Osteocyte (in vitro differentiated cells): Measurements from ENCODE around the gene SRRM1. TPM values are rescaled to one million over a fixed set of nuclear protein-coding genes. Genes with fewer than 3 reads are reported as not detected.

Experiments
- DNase-seq: peaks from one replicate; pipeline ENCODE4 v3.0.0; 2021; ENCODE audit warnings: mixed read lengths; ENCODE audit not compliant: unreplicated experiment; ENCODE audit errors: extremely low spot score
- H3K27ac Mint-ChIP-seq: one replicate; pipeline ENCODE4 v1.8.0; 2021; ENCODE audit warnings: mild to moderate bottlenecking, mixed read lengths; ENCODE audit not compliant: unreplicated experiment
- H3K27me3 Mint-ChIP-seq: one replicate; pipeline ENCODE4 v1.8.0; 2021; ENCODE audit warnings: mixed read lengths; ENCODE audit not compliant: unreplicated experiment
- H3K36me3 Mint-ChIP-seq: one replicate; pipeline ENCODE4 v1.8.0; 2021; ENCODE audit warnings: mixed read lengths; ENCODE audit not compliant: unreplicated experiment
- H3K4me1 Mint-ChIP-seq: one replicate; pipeline ENCODE4 v1.8.0; 2021; ENCODE audit warnings: mixed read lengths; ENCODE audit not compliant: unreplicated experiment
- H3K4me3 Mint-ChIP-seq: one replicate; pipeline ENCODE4 v1.8.0; 2021; ENCODE audit warnings: mild to moderate bottlenecking, moderate library complexity, mixed read lengths; ENCODE audit not compliant: unreplicated experiment
- H3K9me3 Mint-ChIP-seq: one replicate; pipeline ENCODE4 v1.8.0; 2021; ENCODE audit warnings: mixed read lengths; ENCODE audit not compliant: unreplicated experiment
- total RNA-seq: library from RNA; stranded (reverse); gene quantifications from 2 replicates; pipeline ENCODE4 v1.2.1, GENCODE V29; 2021
- TF ChIP-seq, protein P1 (sequence below): fragments of 200-600 bp; sonication (generic); IDR thresholded peaks from 2 replicates; pipeline ENCODE4 v1.5.0; 2021; ENCODE audit warnings: antibody characterized with exemption, mild to moderate bottlenecking, moderate library complexity

The SRRM1 gene
- total RNA-seq, 1 donor from 2014 or later, result 110 TPM

DNA sequence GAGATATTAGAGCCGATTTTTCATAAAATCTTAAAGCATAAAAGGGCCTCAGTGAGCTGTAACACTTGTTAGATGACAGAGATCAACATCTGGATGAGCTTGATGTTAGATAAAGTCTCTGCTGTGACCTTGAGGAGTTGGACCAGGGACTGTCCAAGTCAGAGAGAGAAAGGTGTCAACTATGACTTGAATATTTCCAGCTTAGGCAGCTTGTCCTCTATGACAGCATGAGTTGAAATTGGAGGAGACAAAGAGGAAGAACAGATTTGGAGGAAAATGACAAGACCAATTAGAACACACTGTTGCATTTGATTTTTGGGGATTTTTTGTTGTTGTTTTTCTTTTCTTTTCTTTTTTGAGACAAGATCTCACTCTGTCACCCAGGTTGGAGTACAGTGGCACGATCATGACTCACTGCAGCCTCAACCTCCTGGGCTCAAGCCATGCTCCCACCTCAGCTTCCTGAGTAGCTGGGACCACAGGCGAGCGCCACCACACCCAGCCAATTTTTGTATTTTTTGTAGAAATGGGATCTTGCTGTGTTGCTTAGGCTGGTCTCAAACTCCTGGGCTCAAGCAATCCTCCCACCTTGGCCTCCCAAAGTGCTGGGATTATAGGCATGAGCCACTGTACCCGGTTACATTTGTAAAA, 66.8 kb downstream of the SRRM1 start:
- DNase-seq, result no peak
- Mint-ChIP-seq H3K36me3 (no peaks in the 10 kb centered on the region), H3K27ac (no peak overlapping the region), H3K4me3 (no peak overlapping the region), H3K4me1 (peaks cover 19% of the 10 kb centered on the region), H3K27me3 (no peaks in the 10 kb centered on the region), H3K9me3 (no peaks in the 10 kb centered on the region)
- TF ChIP-seq, protein P1, sequence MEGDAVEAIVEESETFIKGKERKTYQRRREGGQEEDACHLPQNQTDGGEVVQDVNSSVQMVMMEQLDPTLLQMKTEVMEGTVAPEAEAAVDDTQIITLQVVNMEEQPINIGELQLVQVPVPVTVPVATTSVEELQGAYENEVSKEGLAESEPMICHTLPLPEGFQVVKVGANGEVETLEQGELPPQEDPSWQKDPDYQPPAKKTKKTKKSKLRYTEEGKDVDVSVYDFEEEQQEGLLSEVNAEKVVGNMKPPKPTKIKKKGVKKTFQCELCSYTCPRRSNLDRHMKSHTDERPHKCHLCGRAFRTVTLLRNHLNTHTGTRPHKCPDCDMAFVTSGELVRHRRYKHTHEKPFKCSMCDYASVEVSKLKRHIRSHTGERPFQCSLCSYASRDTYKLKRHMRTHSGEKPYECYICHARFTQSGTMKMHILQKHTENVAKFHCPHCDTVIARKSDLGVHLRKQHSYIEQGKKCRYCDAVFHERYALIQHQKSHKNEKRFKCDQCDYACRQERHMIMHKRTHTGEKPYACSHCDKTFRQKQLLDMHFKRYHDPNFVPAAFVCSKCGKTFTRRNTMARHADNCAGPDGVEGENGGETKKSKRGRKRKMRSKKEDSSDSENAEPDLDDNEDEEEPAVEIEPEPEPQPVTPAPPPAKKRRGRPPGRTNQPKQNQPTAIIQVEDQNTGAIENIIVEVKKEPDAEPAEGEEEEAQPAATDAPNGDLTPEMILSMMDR, result no peak

DNA sequence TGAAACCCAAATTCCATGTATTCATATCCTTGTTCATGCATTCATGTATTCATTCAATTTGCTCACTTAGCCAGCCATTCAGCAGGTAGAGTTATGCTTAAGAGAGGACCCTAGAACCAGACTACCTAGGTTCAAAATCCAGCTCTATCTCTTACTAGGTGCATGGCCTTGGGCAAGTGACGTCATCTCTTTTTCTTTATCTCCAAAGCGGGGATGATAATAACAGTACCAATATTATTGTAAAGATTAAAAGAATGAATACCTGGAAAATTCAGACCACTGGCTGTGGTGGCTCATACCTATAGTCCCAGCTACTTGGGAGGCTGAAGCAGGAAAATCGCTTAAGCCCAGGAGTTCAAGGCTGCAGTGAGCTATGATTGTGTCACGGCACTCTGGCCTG, 68.2 kb downstream of the SRRM1 start:
- Mint-ChIP-seq H3K27me3 (no peaks in the 10 kb centered on the region), H3K36me3 (no peaks in the 10 kb centered on the region), H3K4me1 (peaks cover 9% of the 10 kb centered on the region), H3K9me3 (no peaks in the 10 kb centered on the region), H3K4me3 (no peak overlapping the region), H3K27ac (no peak overlapping the region)
- DNase-seq, result no peak
- TF ChIP-seq, protein P1, result no peak

DNA sequence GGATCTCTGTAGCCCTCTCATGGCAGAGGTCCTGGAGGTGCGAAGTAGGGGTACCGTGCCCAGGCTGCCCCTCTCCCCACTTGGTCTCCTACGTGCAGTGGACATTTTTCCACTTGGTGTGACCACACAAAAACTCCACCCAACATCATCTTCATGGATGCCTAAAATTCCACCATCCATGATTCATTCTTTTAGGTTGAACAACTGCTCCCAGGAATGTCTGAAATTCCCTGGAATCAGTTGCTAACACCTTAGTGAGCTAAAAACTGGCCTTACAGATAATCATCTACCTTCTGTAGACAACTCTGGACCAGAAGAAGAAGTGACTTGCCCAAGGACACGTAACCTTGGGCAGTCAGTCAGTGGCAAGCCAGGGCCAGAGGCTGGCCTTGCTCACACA, 70.1 kb downstream of the SRRM1 start:
- TF ChIP-seq, protein P1, result no peak
- H3K9me3 Mint-ChIP-seq, result no peaks in the 10 kb centered on the region
- peaks cover 7% of the 10 kb centered on the region for H3K4me1 Mint-ChIP-seq
- DNase-seq, result no peak
- no peak overlapping the region for H3K4me3 Mint-ChIP-seq
- no peaks in the 10 kb centered on the region for H3K36me3 Mint-ChIP-seq
- no peaks in the 10 kb centered on the region for H3K27me3 Mint-ChIP-seq
- H3K27ac Mint-ChIP-seq, result no peak overlapping the region

DNA sequence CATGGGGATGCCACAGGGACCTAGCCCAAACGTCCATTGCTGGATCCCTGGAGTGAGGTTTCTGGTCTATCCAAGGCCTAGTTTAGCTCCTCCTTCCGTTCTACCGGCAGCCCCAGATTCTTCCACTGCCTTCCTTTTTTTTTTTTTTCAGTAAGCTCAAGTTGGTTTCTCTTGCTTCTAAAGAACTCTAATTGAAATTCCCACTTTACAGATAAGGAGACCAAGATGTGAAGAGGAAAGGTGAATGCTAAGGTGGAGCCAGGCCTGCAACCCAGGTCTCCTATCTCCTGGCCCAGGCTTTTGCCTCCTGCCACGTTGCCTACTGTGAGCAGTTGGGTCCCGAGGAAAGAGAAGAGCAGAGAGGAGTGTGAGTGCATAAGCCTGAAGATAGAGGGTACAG, 70.6 kb downstream of the SRRM1 start:
- H3K9me3 Mint-ChIP-seq, result no peaks in the 10 kb centered on the region
- H3K4me1 Mint-ChIP-seq, result peaks cover 10% of the 10 kb centered on the region
- no peak overlapping the region for H3K27ac Mint-ChIP-seq
- H3K4me3 Mint-ChIP-seq, result no peak overlapping the region
- no peak for DNase-seq
- TF ChIP-seq, protein P1, result no peak
- no peaks in the 10 kb centered on the region for H3K36me3 Mint-ChIP-seq
- H3K27me3 Mint-ChIP-seq, result no peaks in the 10 kb centered on the region

DNA sequence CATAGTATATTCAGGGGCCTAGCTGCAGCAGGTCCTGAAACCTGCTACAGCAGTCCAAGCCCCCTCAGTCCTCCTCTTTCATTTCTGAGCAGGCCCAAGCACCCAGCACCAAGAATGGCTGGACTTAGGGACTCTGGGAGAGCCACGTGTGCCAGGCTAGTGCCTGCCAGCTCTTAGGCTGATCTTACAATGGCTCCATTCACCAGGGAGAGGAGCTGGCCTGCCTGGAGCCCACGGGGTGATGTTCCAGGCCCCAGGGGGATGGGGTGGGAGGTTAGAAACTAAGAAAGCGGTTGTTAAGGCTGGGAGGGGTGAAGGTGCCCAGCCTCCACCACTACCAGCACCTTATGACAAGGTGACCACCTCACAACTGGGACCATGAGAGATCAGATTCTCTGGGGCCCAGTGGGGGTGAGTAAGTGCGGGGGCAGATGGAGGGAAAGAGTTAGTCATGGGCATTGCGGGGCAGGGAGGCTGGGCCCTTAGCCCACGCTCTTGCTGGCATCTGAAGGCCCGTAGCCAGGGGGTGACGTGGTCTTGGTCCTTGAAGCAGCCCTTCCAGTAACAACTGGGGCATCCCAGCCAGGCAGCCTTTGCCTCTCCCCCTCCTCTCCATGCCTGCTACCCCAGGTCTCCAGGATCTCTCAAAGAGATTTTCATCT, 71.9 kb downstream of the SRRM1 start:
- H3K4me3 Mint-ChIP-seq, result no peak overlapping the region
- no peaks in the 10 kb centered on the region for H3K27me3 Mint-ChIP-seq
- no peak overlapping the region for H3K27ac Mint-ChIP-seq
- H3K36me3 Mint-ChIP-seq, result no peaks in the 10 kb centered on the region
- H3K9me3 Mint-ChIP-seq, result no peaks in the 10 kb centered on the region
- DNase-seq, result no peak
- peaks cover 20% of the 10 kb centered on the region for H3K4me1 Mint-ChIP-seq
- TF ChIP-seq, protein P1, result no peak
